ENCODE results near the gene SVEP1. TPM values are rescaled to one million over a fixed set of nuclear protein-coding genes. Genes with fewer than 3 reads are reported as not detected.
"Not testable (repeated sequence)": the region's sequence is repeated elsewhere in the genome, so short reads cannot be mapped to it uniquely, and the experiment has no call there.

The SVEP1 gene
- total RNA-seq, 1 donor from 2014 or later: not detected

- H3K4me1 Mint-ChIP-seq (ENCODE audit: low read depth): no peaks in the 10 kb centered on the region
- peaks cover 4% of the 10 kb centered on the region for H3K9me3 Mint-ChIP-seq
- no peak overlapping the region for H3K4me3 Mint-ChIP-seq
- H3K27ac Mint-ChIP-seq: no peak overlapping the region
- H3K36me3 Mint-ChIP-seq (ENCODE audit: low read depth): no peaks in the 10 kb centered on the region
- no peak for DNase-seq (ENCODE audit: low spot score)
- intact Hi-C loops (cut with micrococcal nuclease): no loop called here
- H3K27me3 Mint-ChIP-seq (ENCODE audit: insufficient read depth): no peaks in the 10 kb centered on the region
Measured at GRCh38 chr9:110532908-110533665, 46.5 kb downstream of the SVEP1 start.

- Mint-ChIP-seq H3K36me3 (ENCODE audit: low read depth) (no peaks in the 10 kb centered on the region), H3K4me1 (ENCODE audit: low read depth) (no peaks in the 10 kb centered on the region), H3K9me3 (peaks cover 4% of the 10 kb centered on the region), H3K27ac (no peak overlapping the region), H3K4me3 (no peak overlapping the region), H3K27me3 (ENCODE audit: insufficient read depth) (no peaks in the 10 kb centered on the region)
- DNase-seq (ENCODE audit: low spot score): no peak
- intact Hi-C loops (cut with micrococcal nuclease): no loop called here
Measured at GRCh38 chr9:110531776-110532175, 47.8 kb downstream of the SVEP1 start.

GRCh38 chr9:110531241-110531640, 48.3 kb downstream of the SVEP1 start:
- H3K4me3 Mint-ChIP-seq; H3K9me3 Mint-ChIP-seq; H3K36me3 Mint-ChIP-seq (ENCODE audit: low read depth); intact Hi-C loops (cut with micrococcal nuclease); H3K27ac Mint-ChIP-seq; H3K27me3 Mint-ChIP-seq (ENCODE audit: insufficient read depth); DNase-seq (ENCODE audit: low spot score); H3K4me1 Mint-ChIP-seq (ENCODE audit: low read depth): not testable (repeated sequence)

- Mint-ChIP-seq H3K27me3 (ENCODE audit: insufficient read depth) (no peaks in the 10 kb centered on the region), H3K27ac (no peak overlapping the region), H3K4me1 (ENCODE audit: low read depth) (no peaks in the 10 kb centered on the region), H3K4me3 (no peak overlapping the region), H3K36me3 (ENCODE audit: low read depth) (no peaks in the 10 kb centered on the region), H3K9me3 (no peaks in the 10 kb centered on the region)
- no peak for DNase-seq (ENCODE audit: low spot score)
- intact Hi-C loops (cut with micrococcal nuclease): loop anchor here (5.0 kb wide), 1 partner anchor 126 kb away; no protein-coding TSS in a partner anchor
Measured at GRCh38 chr9:110528645-110529044, 50.9 kb downstream of the SVEP1 start.

GRCh38 chr9:110526426-110526825, 53.1 kb downstream of the SVEP1 start:
- H3K27me3 Mint-ChIP-seq (ENCODE audit: insufficient read depth): no peaks in the 10 kb centered on the region

GRCh38 chr9:110521206-110521605, 58.3 kb downstream of the SVEP1 start:
- no peaks in the 10 kb centered on the region for H3K27me3 Mint-ChIP-seq (ENCODE audit: insufficient read depth)
- no peaks in the 10 kb centered on the region for H3K4me1 Mint-ChIP-seq (ENCODE audit: low read depth)
- no peak for DNase-seq (ENCODE audit: low spot score)
- no peak overlapping the region for H3K27ac Mint-ChIP-seq
- intact Hi-C loops (cut with micrococcal nuclease): no loop called here
- no peak overlapping the region for H3K4me3 Mint-ChIP-seq
- no peaks in the 10 kb centered on the region for H3K36me3 Mint-ChIP-seq (ENCODE audit: low read depth)
- H3K9me3 Mint-ChIP-seq: no peaks in the 10 kb centered on the region

More at GRCh38 chr9:110526426-110526825, 53.1 kb downstream of the SVEP1 start:
- Mint-ChIP-seq H3K4me3 (no peak overlapping the region), H3K36me3 (ENCODE audit: low read depth) (no peaks in the 10 kb centered on the region), H3K9me3 (no peaks in the 10 kb centered on the region), H3K4me1 (ENCODE audit: low read depth) (no peaks in the 10 kb centered on the region), H3K27ac (no peak overlapping the region)
- no peak for DNase-seq (ENCODE audit: low spot score)
- intact Hi-C loops (cut with micrococcal nuclease): loop anchor here (5.0 kb wide), 1 partner anchor 124 kb away; no protein-coding TSS in a partner anchor

GRCh38 chr9:110520120-110520701, 59.3 kb downstream of the SVEP1 start:
- DNase-seq (ENCODE audit: low spot score): no peak
- intact Hi-C loops (cut with micrococcal nuclease): no loop called here
- no peaks in the 10 kb centered on the region for H3K36me3 Mint-ChIP-seq (ENCODE audit: low read depth)
- no peaks in the 10 kb centered on the region for H3K4me1 Mint-ChIP-seq (ENCODE audit: low read depth)
- H3K27me3 Mint-ChIP-seq (ENCODE audit: insufficient read depth): no peaks in the 10 kb centered on the region
- no peak overlapping the region for H3K27ac Mint-ChIP-seq
- no peaks in the 10 kb centered on the region for H3K9me3 Mint-ChIP-seq
- no peak overlapping the region for H3K4me3 Mint-ChIP-seq

GRCh38 chr9:110517483-110517882, 62.1 kb downstream of the SVEP1 start:
- no peaks in the 10 kb centered on the region for H3K9me3 Mint-ChIP-seq
- H3K27ac Mint-ChIP-seq: no peak overlapping the region
- intact Hi-C loops (cut with micrococcal nuclease): no loop called here
- no peak overlapping the region for H3K4me3 Mint-ChIP-seq
- no peaks in the 10 kb centered on the region for H3K36me3 Mint-ChIP-seq (ENCODE audit: low read depth)
- H3K4me1 Mint-ChIP-seq (ENCODE audit: low read depth): no peaks in the 10 kb centered on the region
- DNase-seq (ENCODE audit: low spot score): no peak
- H3K27me3 Mint-ChIP-seq (ENCODE audit: insufficient read depth): no peaks in the 10 kb centered on the region

- intact Hi-C loops (cut with micrococcal nuclease): no loop called here
- no peaks in the 10 kb centered on the region for H3K4me1 Mint-ChIP-seq (ENCODE audit: low read depth)
- H3K9me3 Mint-ChIP-seq: no peaks in the 10 kb centered on the region
- H3K27me3 Mint-ChIP-seq (ENCODE audit: insufficient read depth): peaks cover 2% of the 10 kb centered on the region
- H3K36me3 Mint-ChIP-seq (ENCODE audit: low read depth): no peaks in the 10 kb centered on the region
- no peak overlapping the region for H3K4me3 Mint-ChIP-seq
- no peak for DNase-seq (ENCODE audit: low spot score)
- no peak overlapping the region for H3K27ac Mint-ChIP-seq
Measured at GRCh38 chr9:110514897-110515296, 64.6 kb downstream of the SVEP1 start.

- intact Hi-C loops (cut with micrococcal nuclease): no loop called here
- H3K9me3 Mint-ChIP-seq: no peaks in the 10 kb centered on the region
- no peaks in the 10 kb centered on the region for H3K36me3 Mint-ChIP-seq (ENCODE audit: low read depth)
- H3K27ac Mint-ChIP-seq: no peak overlapping the region
- H3K4me1 Mint-ChIP-seq (ENCODE audit: low read depth): no peaks in the 10 kb centered on the region
- H3K4me3 Mint-ChIP-seq: no peak overlapping the region
- peaks cover 2% of the 10 kb centered on the region for H3K27me3 Mint-ChIP-seq (ENCODE audit: insufficient read depth)
- no peak for DNase-seq (ENCODE audit: low spot score)
Measured at GRCh38 chr9:110512817-110513216, 66.7 kb downstream of the SVEP1 start.

GRCh38 chr9:110509792-110510191, 69.7 kb downstream of the SVEP1 start:
- H3K27me3 Mint-ChIP-seq (ENCODE audit: insufficient read depth): peaks cover 2% of the 10 kb centered on the region
- no peaks in the 10 kb centered on the region for H3K4me1 Mint-ChIP-seq (ENCODE audit: low read depth)
- intact Hi-C loops (cut with micrococcal nuclease): no loop called here
- DNase-seq (ENCODE audit: low spot score): no peak
- H3K4me3 Mint-ChIP-seq: no peak overlapping the region
- no peaks in the 10 kb centered on the region for H3K36me3 Mint-ChIP-seq (ENCODE audit: low read depth)
- no peak overlapping the region for H3K27ac Mint-ChIP-seq
- H3K9me3 Mint-ChIP-seq: no peaks in the 10 kb centered on the region

GRCh38 chr9:110502842-110503241, 76.7 kb downstream of the SVEP1 start:
- intact Hi-C loops (cut with micrococcal nuclease): no loop called here
- no peak overlapping the region for H3K27ac Mint-ChIP-seq
- DNase-seq (ENCODE audit: low spot score): no peak
- no peaks in the 10 kb centered on the region for H3K36me3 Mint-ChIP-seq (ENCODE audit: low read depth)
- H3K4me1 Mint-ChIP-seq (ENCODE audit: low read depth): no peaks in the 10 kb centered on the region
- no peaks in the 10 kb centered on the region for H3K27me3 Mint-ChIP-seq (ENCODE audit: insufficient read depth)
- H3K9me3 Mint-ChIP-seq: no peaks in the 10 kb centered on the region
- no peak overlapping the region for H3K4me3 Mint-ChIP-seq

- no peaks in the 10 kb centered on the region for H3K36me3 Mint-ChIP-seq (ENCODE audit: low read depth)
- no peaks in the 10 kb centered on the region for H3K9me3 Mint-ChIP-seq
- no peak overlapping the region for H3K27ac Mint-ChIP-seq
- no peak overlapping the region for H3K4me3 Mint-ChIP-seq
- intact Hi-C loops (cut with micrococcal nuclease): no loop called here
- no peaks in the 10 kb centered on the region for H3K4me1 Mint-ChIP-seq (ENCODE audit: low read depth)
- DNase-seq (ENCODE audit: low spot score): no peak
- no peaks in the 10 kb centered on the region for H3K27me3 Mint-ChIP-seq (ENCODE audit: insufficient read depth)
Measured at GRCh38 chr9:110499608-110500007, 79.9 kb downstream of the SVEP1 start.
